ENCODE measurements around the gene HSPA1L. TPM values are rescaled to one million over a fixed set of nuclear protein-coding genes. Genes with fewer than 3 reads are reported as not detected.

The HSPA1L gene
- total RNA-seq, 1 donor from 2014 or later = 0.98 TPM

- H3K27me3 ChIP-seq = no peaks in the 10 kb centered on the region
- TF ChIP-seq POLR2AphosphoS5 (IDR thresholded peaks at IDR 0.05; ENCODE audit: insufficient read depth in 1 of 2, low read depth in 1 of 2) = no peak
- TF ChIP-seq CTCF (IDR thresholded peaks at IDR 0.05) = no peak
- no peak for TF ChIP-seq POLR2A (IDR thresholded peaks at IDR 0.05)
- no peak overlapping the region for H3K27ac ChIP-seq
- peaks cover 0 to 60% of the 10 kb centered on the region in 2 donors for H3K36me3 ChIP-seq
- intact Hi-C loops (cut with DNase I) = no loop called here
- H3K4me1 ChIP-seq = peaks cover 11% of the 10 kb centered on the region
- no peaks in the 10 kb centered on the region for H3K9me3 ChIP-seq
- DNase-seq (ENCODE audit: extremely low spot score in 2 of 2) = no peak
- H3K4me3 ChIP-seq = no peak overlapping the region
Observed at GRCh38 chr6:31780507-31781243, 34.4 kb downstream of the HSPA1L start.

GRCh38 chr6:31779908-31780307 lies 35.2 kb downstream of the HSPA1L start:
- Histone ChIP-seq H3K4me3 (no peak overlapping the region), H3K36me3 (peaks cover 0 to 57% of the 10 kb centered on the region in 2 donors), H3K27me3 (no peaks in the 10 kb centered on the region), H3K9me3 (no peaks in the 10 kb centered on the region), H3K4me1 (peaks cover 11% of the 10 kb centered on the region), H3K27ac (no peak overlapping the region)
- intact Hi-C loops (cut with DNase I) = no loop called here
- no peak for TF ChIP-seq POLR2AphosphoS5 (IDR thresholded peaks at IDR 0.05; ENCODE audit: insufficient read depth in 1 of 2, low read depth in 1 of 2)
- TF ChIP-seq POLR2A (IDR thresholded peaks at IDR 0.05) = no peak
- no peak for TF ChIP-seq CTCF (IDR thresholded peaks at IDR 0.05)
- no peak for DNase-seq (ENCODE audit: extremely low spot score in 2 of 2)

GRCh38 chr6:31778999-31779885 lies 35.8 kb downstream of the HSPA1L start:
- Histone ChIP-seq H3K27ac (no peak overlapping the region), H3K4me3 (no peak overlapping the region), H3K4me1 (peaks cover 11% of the 10 kb centered on the region), H3K36me3 (peaks cover 0 to 50% of the 10 kb centered on the region in 2 donors), H3K27me3 (no peaks in the 10 kb centered on the region), H3K9me3 (no peaks in the 10 kb centered on the region)
- intact Hi-C loops (cut with DNase I) = no loop called here
- no peak for DNase-seq (ENCODE audit: extremely low spot score in 2 of 2)
- TF ChIP-seq CTCF (IDR thresholded peaks at IDR 0.05) (no peak), POLR2AphosphoS5 (IDR thresholded peaks at IDR 0.05; ENCODE audit: insufficient read depth in 1 of 2, low read depth in 1 of 2) (no peak), POLR2A (IDR thresholded peaks at IDR 0.05) (no peak)

- no peak overlapping the region for H3K27ac ChIP-seq
Observed at GRCh38 chr6:31778193-31778592, 36.9 kb downstream of the HSPA1L start.

More at GRCh38 chr6:31778193-31778592, 36.9 kb downstream of the HSPA1L start:
- Histone ChIP-seq H3K9me3 (no peaks in the 10 kb centered on the region), H3K36me3 (peaks cover 0 to 45% of the 10 kb centered on the region in 2 donors), H3K27me3 (no peaks in the 10 kb centered on the region), H3K4me3 (no peak overlapping the region), H3K4me1 (peaks cover 11% of the 10 kb centered on the region)
- TF ChIP-seq POLR2A (IDR thresholded peaks at IDR 0.05) = no peak
- no peak for TF ChIP-seq POLR2AphosphoS5 (IDR thresholded peaks at IDR 0.05; ENCODE audit: insufficient read depth in 1 of 2, low read depth in 1 of 2)
- TF ChIP-seq CTCF (IDR thresholded peaks at IDR 0.05) = no peak
- intact Hi-C loops (cut with DNase I) = no loop called here
- no peak for DNase-seq (ENCODE audit: extremely low spot score in 2 of 2)
